ENCODE results near the gene SLC6A6.

DNA sequence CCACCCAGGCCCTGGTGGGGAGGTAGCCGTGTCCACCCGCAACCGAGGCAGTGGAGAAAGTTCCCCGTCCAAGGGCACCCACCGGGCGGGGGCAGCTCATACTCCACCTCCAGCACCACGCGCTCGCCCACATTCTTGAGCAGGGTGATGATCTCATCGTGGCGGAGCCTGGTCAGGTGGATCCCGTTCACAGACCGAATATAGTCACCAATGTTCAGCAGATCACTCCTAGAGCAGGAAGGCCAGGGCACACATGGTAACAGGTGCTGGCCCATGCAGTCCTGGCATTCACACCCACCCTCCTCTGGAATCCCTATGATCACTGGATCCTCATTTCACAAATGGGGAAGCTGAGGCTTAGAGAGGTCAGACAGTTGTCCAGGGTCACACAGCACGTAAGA is 121.9 kb downstream of the SLC6A6 start:
- TF ChIP-seq, protein P1, sequence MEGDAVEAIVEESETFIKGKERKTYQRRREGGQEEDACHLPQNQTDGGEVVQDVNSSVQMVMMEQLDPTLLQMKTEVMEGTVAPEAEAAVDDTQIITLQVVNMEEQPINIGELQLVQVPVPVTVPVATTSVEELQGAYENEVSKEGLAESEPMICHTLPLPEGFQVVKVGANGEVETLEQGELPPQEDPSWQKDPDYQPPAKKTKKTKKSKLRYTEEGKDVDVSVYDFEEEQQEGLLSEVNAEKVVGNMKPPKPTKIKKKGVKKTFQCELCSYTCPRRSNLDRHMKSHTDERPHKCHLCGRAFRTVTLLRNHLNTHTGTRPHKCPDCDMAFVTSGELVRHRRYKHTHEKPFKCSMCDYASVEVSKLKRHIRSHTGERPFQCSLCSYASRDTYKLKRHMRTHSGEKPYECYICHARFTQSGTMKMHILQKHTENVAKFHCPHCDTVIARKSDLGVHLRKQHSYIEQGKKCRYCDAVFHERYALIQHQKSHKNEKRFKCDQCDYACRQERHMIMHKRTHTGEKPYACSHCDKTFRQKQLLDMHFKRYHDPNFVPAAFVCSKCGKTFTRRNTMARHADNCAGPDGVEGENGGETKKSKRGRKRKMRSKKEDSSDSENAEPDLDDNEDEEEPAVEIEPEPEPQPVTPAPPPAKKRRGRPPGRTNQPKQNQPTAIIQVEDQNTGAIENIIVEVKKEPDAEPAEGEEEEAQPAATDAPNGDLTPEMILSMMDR (IDR thresholded peaks at IDR 0.05): no peak
- no peak for TF ChIP-seq POLR2A (IDR thresholded peaks at IDR 0.05)

Measured in gastroesophageal sphincter (tissue), 3 donors.